Measurements from ENCODE around the gene TAF1B.

The TAF1B gene

GRCh38 chr2:9808334-9809063 lies 34.8 kb upstream of the TAF1B start:
- no peak for DNase-seq (ENCODE audit: low read depth in 2 of 2)

GRCh38 chr2:9809064-9809356 lies 34.3 kb upstream of the TAF1B start:
- no peak for DNase-seq (ENCODE audit: low read depth in 2 of 2)

GRCh38 chr2:9809448-9810088 lies 33.7 kb upstream of the TAF1B start:
- DNase-seq (ENCODE audit: low read depth in 2 of 2), result no peak

GRCh38 chr2:9811216-9811615 lies 32.1 kb upstream of the TAF1B start:
- no peak for DNase-seq (ENCODE audit: low read depth in 2 of 2)

GRCh38 chr2:9811679-9812511 lies 31.4 kb upstream of the TAF1B start:
- no peak for DNase-seq (ENCODE audit: low read depth in 2 of 2)

- DNase-seq (ENCODE audit: low read depth in 2 of 2), result no peak
Observed at GRCh38 chr2:9812945-9813311, 30.3 kb upstream of the TAF1B start.

GRCh38 chr2:9813312-9814128 lies 29.8 kb upstream of the TAF1B start:
- peak; percentile 31 to 57 for DNase-seq (ENCODE audit: low read depth in 2 of 2)

- no peak for DNase-seq (ENCODE audit: low read depth in 2 of 2)
Observed at GRCh38 chr2:9814129-9814868, 29.0 kb upstream of the TAF1B start.

- DNase-seq (ENCODE audit: low read depth in 2 of 2), result no peak
Observed at GRCh38 chr2:9815076-9815475, 28.2 kb upstream of the TAF1B start.

GRCh38 chr2:9815844-9816279 lies 27.4 kb upstream of the TAF1B start:
- DNase-seq (ENCODE audit: low read depth in 2 of 2), result no peak

GRCh38 chr2:9818097-9818496 lies 25.2 kb upstream of the TAF1B start:
- no peak for DNase-seq (ENCODE audit: low read depth in 2 of 2)

- DNase-seq (ENCODE audit: low read depth in 2 of 2), result no peak
Observed at GRCh38 chr2:9819551-9819950, 23.7 kb upstream of the TAF1B start.

GRCh38 chr2:9820020-9820973 lies 23.0 kb upstream of the TAF1B start:
- no peak for DNase-seq (ENCODE audit: low read depth in 2 of 2)

GRCh38 chr2:9821805-9822445 lies 21.3 kb upstream of the TAF1B start:
- DNase-seq (ENCODE audit: low read depth in 2 of 2), result no peak

GRCh38 chr2:9824441-9824840 lies 18.8 kb upstream of the TAF1B start:
- no peak for DNase-seq (ENCODE audit: low read depth in 2 of 2)

- DNase-seq (ENCODE audit: low read depth in 2 of 2), result no peak
Observed at GRCh38 chr2:9824956-9825720, 18.1 kb upstream of the TAF1B start.

- DNase-seq (ENCODE audit: low read depth in 2 of 2), result no peak
Observed at GRCh38 chr2:9826208-9826607, 17.1 kb upstream of the TAF1B start.

GRCh38 chr2:9830685-9831410 lies 12.4 kb upstream of the TAF1B start:
- DNase-seq (ENCODE audit: low read depth in 2 of 2), result no peak

Data from stimulated activated CD4-positive, alpha-beta T cell treated with anti-CD3 and anti-CD28 coated beads, Interleukin-1b, Interleukin-23, amount 100 ng/mL, for 1 hour (primary cell).